ENCODE data around the gene TBC1D10A. TPM values are rescaled to one million over a fixed set of nuclear protein-coding genes. Genes with fewer than 3 reads are reported as not detected.

The TBC1D10A gene
- total RNA-seq, 1 experiment from 2014 or later: 8.4 TPM

GRCh38 chr22:30285176-30285845 is 41.4 kb downstream of the TBC1D10A start:
- intact Hi-C loops (cut with micrococcal nuclease; ENCODE audit: unreplicated experiment): loop anchor here (5.0 to 10.0 kb wide), 3 partner anchors 137 to 319 kb away; partner anchors contain the start of gene TCN2
- Histone ChIP-seq H3K36me3 (ENCODE audit: insufficient read depth, low read length, poor library complexity, severe bottlenecking) (no peaks in the 10 kb centered on the region), H3K9me3 (ENCODE audit: low read depth, low read length, poor library complexity, severe bottlenecking) (no peaks in the 10 kb centered on the region), H3K27me3 (replicated peaks; ENCODE audit: insufficient read depth, low read depth, low read length, poor library complexity) (no peaks in the 10 kb centered on the region), H3K4me1 (ENCODE audit: insufficient read depth, low read length, poor library complexity, severe bottlenecking) (peaks cover 17% of the 10 kb centered on the region), H3K27ac (ENCODE audit: low read depth, low read length, poor library complexity, severe bottlenecking) (no peak overlapping the region), H3K4me3 (ENCODE audit: low read depth, low read length, poor library complexity, severe bottlenecking) (no peak overlapping the region)
- BruUV-seq (replicated peaks): no TSS peak
- TF ChIP-seq, protein P1, sequence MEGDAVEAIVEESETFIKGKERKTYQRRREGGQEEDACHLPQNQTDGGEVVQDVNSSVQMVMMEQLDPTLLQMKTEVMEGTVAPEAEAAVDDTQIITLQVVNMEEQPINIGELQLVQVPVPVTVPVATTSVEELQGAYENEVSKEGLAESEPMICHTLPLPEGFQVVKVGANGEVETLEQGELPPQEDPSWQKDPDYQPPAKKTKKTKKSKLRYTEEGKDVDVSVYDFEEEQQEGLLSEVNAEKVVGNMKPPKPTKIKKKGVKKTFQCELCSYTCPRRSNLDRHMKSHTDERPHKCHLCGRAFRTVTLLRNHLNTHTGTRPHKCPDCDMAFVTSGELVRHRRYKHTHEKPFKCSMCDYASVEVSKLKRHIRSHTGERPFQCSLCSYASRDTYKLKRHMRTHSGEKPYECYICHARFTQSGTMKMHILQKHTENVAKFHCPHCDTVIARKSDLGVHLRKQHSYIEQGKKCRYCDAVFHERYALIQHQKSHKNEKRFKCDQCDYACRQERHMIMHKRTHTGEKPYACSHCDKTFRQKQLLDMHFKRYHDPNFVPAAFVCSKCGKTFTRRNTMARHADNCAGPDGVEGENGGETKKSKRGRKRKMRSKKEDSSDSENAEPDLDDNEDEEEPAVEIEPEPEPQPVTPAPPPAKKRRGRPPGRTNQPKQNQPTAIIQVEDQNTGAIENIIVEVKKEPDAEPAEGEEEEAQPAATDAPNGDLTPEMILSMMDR (conservative IDR thresholded peaks at IDR 0.05; ENCODE audit: low read depth, low read length): no peak
- TF ChIP-seq EZH2 (IDR thresholded peaks at IDR 0.05; ENCODE audit: borderline replicate concordance, low read depth, low read length, poor library complexity, severe bottlenecking): no peak
- ChIA-PET CTCF (no interaction called here), POLR2A (ENCODE audit: low non-redundant PET) (no interaction called here)
- no peak for DNase-seq (ENCODE audit: low spot score)

DNA sequence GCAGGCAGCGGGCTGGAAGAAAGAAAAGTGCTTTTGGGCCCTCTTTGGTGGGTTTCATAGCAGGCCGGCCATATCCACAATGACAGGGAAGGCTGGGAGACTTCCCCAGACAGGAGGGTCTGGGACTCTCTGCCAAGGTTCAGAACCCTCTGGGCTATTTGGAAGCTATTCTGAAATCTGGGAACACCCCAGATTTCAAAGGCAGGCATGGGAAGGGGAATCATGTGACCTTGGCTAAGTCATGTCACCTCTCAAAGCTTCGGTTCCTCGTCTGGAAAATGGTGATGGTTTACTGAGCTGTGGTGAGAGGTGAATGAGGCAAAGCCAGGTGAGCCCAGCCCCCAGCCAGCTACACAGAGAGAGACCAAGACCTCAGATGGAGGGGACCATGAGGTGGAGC is 42.1 kb downstream of the TBC1D10A start:
- Histone ChIP-seq H3K4me3 (ENCODE audit: low read depth, low read length, poor library complexity, severe bottlenecking) (no peak overlapping the region), H3K36me3 (ENCODE audit: insufficient read depth, low read length, poor library complexity, severe bottlenecking) (no peaks in the 10 kb centered on the region), H3K27ac (ENCODE audit: low read depth, low read length, poor library complexity, severe bottlenecking) (no peak overlapping the region), H3K27me3 (replicated peaks; ENCODE audit: insufficient read depth, low read depth, low read length, poor library complexity) (no peaks in the 10 kb centered on the region), H3K9me3 (ENCODE audit: low read depth, low read length, poor library complexity, severe bottlenecking) (no peaks in the 10 kb centered on the region), H3K4me1 (ENCODE audit: insufficient read depth, low read length, poor library complexity, severe bottlenecking) (peaks cover 10% of the 10 kb centered on the region)
- TF ChIP-seq, protein P1 (conservative IDR thresholded peaks at IDR 0.05; ENCODE audit: low read depth, low read length): no peak
- TF ChIP-seq EZH2 (IDR thresholded peaks at IDR 0.05; ENCODE audit: borderline replicate concordance, low read depth, low read length, poor library complexity, severe bottlenecking): no peak
- POLR2A ChIA-PET (ENCODE audit: low non-redundant PET): no interaction called here
- CTCF ChIA-PET: no interaction called here
- BruUV-seq (replicated peaks): no TSS peak
- DNase-seq (ENCODE audit: low spot score): no peak
- intact Hi-C loops (cut with micrococcal nuclease; ENCODE audit: unreplicated experiment): loop anchor here (5.0 to 10.0 kb wide), 3 partner anchors 138 to 320 kb away; partner anchors contain the start of gene TCN2

DNA sequence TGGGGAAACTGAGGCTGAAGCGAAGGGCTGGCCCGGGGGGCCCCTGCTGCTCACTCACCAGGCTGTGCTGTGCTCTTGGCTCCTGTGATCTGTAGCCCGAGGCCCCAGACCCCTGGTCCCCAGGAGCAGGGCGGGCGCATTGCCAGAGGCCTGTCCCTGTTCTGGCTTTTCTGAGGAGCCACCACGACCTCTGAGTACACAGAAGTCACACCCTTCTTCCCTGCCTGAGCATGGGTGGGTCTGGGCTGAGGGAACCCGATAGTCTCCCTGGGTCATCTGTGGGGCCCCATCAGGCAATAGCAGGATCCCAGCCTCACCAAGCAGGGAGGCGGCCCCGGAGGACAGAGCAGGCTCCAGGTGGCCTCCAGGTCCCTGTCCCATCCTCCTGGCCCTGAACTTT is 42.6 kb downstream of the TBC1D10A start:
- no peak for DNase-seq (ENCODE audit: low spot score)
- no peak overlapping the region for H3K4me3 ChIP-seq (ENCODE audit: low read depth, low read length, poor library complexity, severe bottlenecking)
- no TSS peak for BruUV-seq (replicated peaks)
- ChIA-PET CTCF (no interaction called here), POLR2A (ENCODE audit: low non-redundant PET) (no interaction called here)
- peaks cover 10% of the 10 kb centered on the region for H3K4me1 ChIP-seq (ENCODE audit: insufficient read depth, low read length, poor library complexity, severe bottlenecking)
- H3K27ac ChIP-seq (ENCODE audit: low read depth, low read length, poor library complexity, severe bottlenecking): no peak overlapping the region
- no peaks in the 10 kb centered on the region for H3K36me3 ChIP-seq (ENCODE audit: insufficient read depth, low read length, poor library complexity, severe bottlenecking)
- H3K9me3 ChIP-seq (ENCODE audit: low read depth, low read length, poor library complexity, severe bottlenecking): no peaks in the 10 kb centered on the region
- intact Hi-C loops (cut with micrococcal nuclease; ENCODE audit: unreplicated experiment): loop anchor here (10.0 kb wide), 1 partner anchor 321 kb away; the partner anchor contains the start of gene TCN2
- H3K27me3 ChIP-seq (replicated peaks; ENCODE audit: insufficient read depth, low read depth, low read length, poor library complexity): no peaks in the 10 kb centered on the region
- no peak for TF ChIP-seq EZH2 (IDR thresholded peaks at IDR 0.05; ENCODE audit: borderline replicate concordance, low read depth, low read length, poor library complexity, severe bottlenecking)
- TF ChIP-seq, protein P1 (conservative IDR thresholded peaks at IDR 0.05; ENCODE audit: low read depth, low read length): no peak
